Stomach (tissue), 9 donors: Measurements from ENCODE around the gene LMO2. TPM values are rescaled to one million over a fixed set of nuclear protein-coding genes. Genes with fewer than 3 reads are reported as not detected.
A peak's percentile ranks its signal among the peaks of the same experiment; 100 is the strongest.
"Not testable (repeated sequence)": the region's sequence is repeated elsewhere in the genome, so short reads cannot be mapped to it uniquely, and the experiment has no call there.

ENCODE experiments used
- DNase-seq, 2 donors: peaks; one replicate each; pipeline versions ENCODE4 v3.0.0 to v3.0.0-alpha.2; 2013 to 2019
- H3K27ac ChIP-seq, 5 donors: fragments of 200-600 bp in 4 of 5; sonication (generic) in 4 of 5; one replicate each; pipeline ENCODE4 v1.5.1; 2013 to 2019; ENCODE audit warnings: mild to moderate bottlenecking in 1 of 5, moderate library complexity in 1 of 5
- H3K27me3 ChIP-seq, 3 donors: fragments of 200-600 bp; sonication (generic); one replicate each; pipeline ENCODE4 v1.5.1; 2017 to 2019; ENCODE audit warnings: mixed run types in 1 of 3
- H3K36me3 ChIP-seq, 4 donors: fragments of 200-600 bp; sonication (generic); 1 replicate in 3 of 4; 2 replicates in 1 of 4; pipeline ENCODE4 v1.5.1; 2016 to 2019
- H3K4me1 ChIP-seq, 4 donors: fragments of 200-600 bp; sonication (generic); one replicate each; pipeline ENCODE4 v1.5.1; 2016 to 2019
- H3K4me3 ChIP-seq, 4 donors: fragments of 200-600 bp; sonication (generic) in 3 of 4; one replicate each; pipeline ENCODE4 v1.5.1; 2016 to 2019; ENCODE audit warnings: mild to moderate bottlenecking in 1 of 4
- H3K9me3 ChIP-seq, 4 donors: fragments of 200-600 bp; sonication (generic); one replicate each; pipeline ENCODE4 v1.5.1; 2016 to 2019
- CTCF ChIP-seq, 7 experiments: fragments of 450-650 bp in 4 of 7; fragments of 200-600 bp in 3 of 7; sonication (generic) in 3 of 7; IDR thresholded peaks; one replicate each; pipeline ENCODE4 v1.5.1; 2016 to 2019; ENCODE audit warnings: antibody characterized with exemption in 7 of 7, control low read depth in 2 of 7, mild to moderate bottlenecking in 1 of 7
- EP300 ChIP-seq: sonication (generic); formaldehyde crosslinking; IDR thresholded peaks from one replicate; pipeline ENCODE4 v1.6.1; 2017; ENCODE audit warnings: antibody characterized with exemption
- POLR2A ChIP-seq, 4 donors: fragments of 450-650 bp; IDR thresholded peaks; one replicate each; pipeline ENCODE4 v1.6.1; 2016; ENCODE audit warnings: antibody characterized with exemption in 4 of 4, control low read depth in 2 of 4, mild to moderate bottlenecking in 1 of 4, moderate library complexity in 1 of 4
- POLR2AphosphoS5 ChIP-seq, 3 donors: sonication (generic); formaldehyde crosslinking; IDR thresholded peaks; one replicate each; pipeline ENCODE4 v1.6.1; 2016; ENCODE audit warnings: antibody characterized with exemption in 3 of 3
- WGBS, 5 donors: extraction: QIAGEN DNeasy Blood & Tissue Kit in 3 of 5; methylation state at CpG; one replicate each; pipeline versions ENCODE4 v1.1.5 to v1.1.7; 2013 to 2018; 5-methylcytosine and 5-hydroxymethylcytosine counted together
- intact Hi-C: fragments of 100-400 bp; cut with DNase I; formaldehyde crosslinking; loops from one replicate; pipeline ENCODE4 v1.15.1; 2023; ENCODE audit warnings: low total_unique reads
- polyA plus RNA-seq, 3 donors: library from polyadenylated mRNA; stranded (reverse); fragments of 200-250 nt; gene quantifications; one replicate each; pipeline ENCODE4 v1.2.3, GENCODE V29; 2013
- total RNA-seq, 5 donors: library from RNA; depleted of rRNA; stranded (reverse); fragments of >200 nt; gene quantifications; one replicate each; pipeline versions ENCODE4 v1.1.0 to v1.2.3, GENCODE V29; 2014 to 2016
- donor health status: healthy with polysubstance abuse.
- donor health status: Bipolar disorder and iron deficiency.
- donor health status: healthy.

Gene LMO2
- total and polyA plus RNA-seq, 8 donors: 9.1 to 54.7 (median 12.3) TPM; not detected in 1

GRCh38 chr11:33828604-33829429 lies 63.1 kb downstream of the LMO2 start:
- Histone ChIP-seq H3K36me3 (no peaks in the 10 kb centered on the region), H3K9me3 (no peaks in the 10 kb centered on the region), H3K27ac (no peak overlapping the region), H3K27me3 (peaks cover 0 to 91% (median 20%) of the 10 kb centered on the region in 3 donors), H3K4me3 (peak overlapping the region; percentile 41 to 56 (median 50)), H3K4me1 (peaks cover 7 to 14% (median 12%) of the 10 kb centered on the region in 4 donors)
- peak in 1 of 2 donors; percentile 27 for DNase-seq
- TF ChIP-seq POLR2A (IDR thresholded peaks at IDR 0.05) (no peak), EP300 (no peak), CTCF (IDR thresholded peaks at IDR 0.05) (no peak), POLR2AphosphoS5 (IDR thresholded peaks at IDR 0.05) (no peak)
- 6 to 16% (median 7%) methylated on average over 19 to 56 of the region's 56 CpGs for WGBS, 5 donors
- intact Hi-C loops: loop anchor here (10.0 kb wide), 1 partner anchor 464 kb away; no protein-coding TSS in a partner anchor

- TF ChIP-seq EP300: no peak
- TF ChIP-seq CTCF (IDR thresholded peaks at IDR 0.05): no peak
- TF ChIP-seq POLR2AphosphoS5 (IDR thresholded peaks at IDR 0.05): no peak
- no peak for TF ChIP-seq POLR2A (IDR thresholded peaks at IDR 0.05)
- intact Hi-C loops: loop anchor here (10.0 kb wide), 1 partner anchor 462 kb away; no protein-coding TSS in a partner anchor
- Histone ChIP-seq H3K27ac (no peak overlapping the region), H3K9me3 (no peaks in the 10 kb centered on the region), H3K4me1 (peaks cover 7 to 14% (median 12%) of the 10 kb centered on the region in 4 donors), H3K36me3 (no peaks in the 10 kb centered on the region), H3K27me3 (peaks cover 0 to 93% (median 21%) of the 10 kb centered on the region in 3 donors), H3K4me3 (no peak overlapping the region)
- no peak for DNase-seq
- WGBS, 5 donors: 65 to 87% (median 72%) methylated on average over 4 of the region's 4 CpGs
Observed at GRCh38 chr11:33827206-33827605, 64.7 kb downstream of the LMO2 start.

GRCh38 chr11:33825854-33826560 lies 65.9 kb downstream of the LMO2 start:
- intact Hi-C loops: loop anchor here (10.0 kb wide), 1 partner anchor 461 kb away; no protein-coding TSS in a partner anchor
- no peaks in the 10 kb centered on the region for H3K9me3 ChIP-seq
- H3K36me3 ChIP-seq: no peaks in the 10 kb centered on the region
- no peak overlapping the region for H3K4me3 ChIP-seq
- peaks cover 7 to 14% (median 12%) of the 10 kb centered on the region in 4 donors for H3K4me1 ChIP-seq
- H3K27me3 ChIP-seq: peaks cover 5 to 95% (median 33%) of the 10 kb centered on the region in 3 donors
- 84 to 89% (median 87%) methylated on average over 3 of the region's 3 CpGs for WGBS, 5 donors
- no peak for DNase-seq
- TF ChIP-seq POLR2AphosphoS5 (IDR thresholded peaks at IDR 0.05) (no peak), POLR2A (IDR thresholded peaks at IDR 0.05) (no peak), EP300 (no peak), CTCF (IDR thresholded peaks at IDR 0.05) (no peak)
- no peak overlapping the region for H3K27ac ChIP-seq

GRCh38 chr11:33822981-33823380 lies 68.9 kb downstream of the LMO2 start:
- H3K4me3 ChIP-seq, H3K27ac ChIP-seq, H3K9me3 ChIP-seq, H3K36me3 ChIP-seq, DNase-seq, H3K4me1 ChIP-seq: not testable (repeated sequence)
- H3K27me3 ChIP-seq: peaks cover 6 to 94% (median 22%) of the 10 kb centered on the region in 3 donors
- 27 to 58% (median 49%) methylated on average over 3 of the region's 3 CpGs for WGBS, 5 donors
- intact Hi-C loops: loop anchor here (10.0 kb wide), 1 partner anchor 458 kb away; no protein-coding TSS in a partner anchor
